ENCODE measurements around the gene GABBR2.

The GABBR2 gene

GRCh38 chr9:98625728-98626127, 83.0 kb downstream of the GABBR2 start:
- DNase-seq, result no peak

DNA sequence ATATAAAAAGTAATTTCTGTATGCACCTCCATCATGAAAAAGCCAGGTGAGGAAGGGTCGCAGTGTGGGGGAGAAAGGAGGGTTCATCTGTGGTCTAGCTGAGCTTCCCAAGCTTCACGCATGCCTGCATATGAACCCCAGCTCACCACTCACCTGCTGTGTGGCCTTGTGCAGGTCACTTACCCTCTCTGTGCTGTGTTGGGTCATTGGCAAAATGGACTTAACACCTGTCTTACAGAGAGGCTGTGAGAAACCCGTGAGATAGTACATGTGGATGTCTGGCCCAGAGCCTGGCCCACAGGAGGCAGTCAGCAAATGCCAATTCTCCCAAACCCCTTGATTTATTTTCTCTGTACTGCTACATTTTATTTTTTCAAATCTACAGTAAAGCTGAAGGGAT, 88.9 kb downstream of the GABBR2 start:
- DNase-seq, result no peak

DNA sequence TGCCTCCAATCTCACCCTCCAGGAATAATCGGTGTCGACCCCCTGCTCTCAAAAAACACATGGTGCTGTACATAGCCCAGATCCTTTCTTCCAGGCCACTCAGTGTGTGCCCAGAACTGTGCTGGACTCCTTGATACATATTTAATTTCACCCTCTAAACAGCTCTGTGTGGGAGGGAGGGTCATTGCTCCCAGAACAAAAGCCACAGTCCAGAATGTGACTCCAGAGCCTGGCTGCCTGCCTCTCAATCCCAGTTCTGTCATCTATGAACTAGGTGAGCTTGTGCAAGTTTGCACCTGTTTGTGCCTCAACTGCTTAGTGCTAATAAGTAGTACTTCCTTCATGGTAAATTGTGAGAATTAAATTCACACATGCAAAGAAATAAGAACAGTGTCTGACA, 93.1 kb downstream of the GABBR2 start:
- DNase-seq, result no peak

DNA sequence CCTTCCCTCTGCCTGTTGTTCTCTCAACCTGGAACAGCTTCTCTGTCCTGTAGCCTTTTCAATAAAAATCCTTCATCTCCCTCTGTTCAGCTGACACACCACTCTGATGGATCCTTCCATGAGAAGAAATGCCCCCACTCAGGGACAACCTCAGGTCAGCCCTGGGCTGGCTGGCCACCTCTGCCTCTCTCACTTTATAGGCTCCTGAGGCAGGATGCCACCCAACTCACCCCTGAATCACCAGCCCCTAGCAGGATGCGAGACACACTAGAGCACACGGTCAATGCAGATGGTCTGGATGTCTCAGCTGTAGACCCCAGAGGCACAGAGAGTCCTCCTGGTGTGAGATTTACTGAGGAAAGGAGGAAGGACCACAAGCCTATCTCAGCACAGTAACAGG, 93.8 kb downstream of the GABBR2 start:
- DNase-seq, result no peak

DNA sequence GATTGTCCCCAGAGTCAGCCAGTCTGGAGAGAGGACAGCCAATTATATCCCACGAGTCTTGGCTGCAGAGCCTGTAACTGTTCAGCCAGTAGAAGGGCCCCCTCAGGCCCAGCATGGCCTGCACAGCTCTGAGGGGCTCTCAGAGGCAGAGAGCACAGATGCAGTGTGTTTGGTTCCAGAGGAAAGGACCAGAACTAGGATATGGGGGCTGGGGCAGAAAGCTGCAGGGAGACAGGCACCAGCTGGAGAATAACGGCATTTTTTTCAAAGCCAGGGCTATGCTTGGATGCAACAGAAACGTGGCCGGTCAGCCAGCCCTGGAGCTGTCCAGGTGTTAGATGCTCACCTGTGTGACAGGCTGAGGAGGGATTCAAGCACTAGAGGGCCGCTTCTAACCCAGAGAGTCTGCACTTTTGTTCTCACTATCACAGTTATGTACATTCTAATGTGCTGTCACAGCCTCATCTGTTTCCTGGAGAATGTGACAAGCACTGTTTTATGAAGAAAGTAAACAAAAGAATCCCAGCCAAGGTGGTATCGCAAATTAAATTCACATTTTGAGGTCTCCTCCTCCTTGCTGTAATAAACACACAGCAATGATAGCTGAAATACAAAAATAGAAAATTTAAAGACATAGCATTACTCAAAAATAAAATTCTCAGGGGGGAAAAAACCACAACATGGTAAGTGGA, 96.5 kb downstream of the GABBR2 start:
- DNase-seq, result no peak

DNA sequence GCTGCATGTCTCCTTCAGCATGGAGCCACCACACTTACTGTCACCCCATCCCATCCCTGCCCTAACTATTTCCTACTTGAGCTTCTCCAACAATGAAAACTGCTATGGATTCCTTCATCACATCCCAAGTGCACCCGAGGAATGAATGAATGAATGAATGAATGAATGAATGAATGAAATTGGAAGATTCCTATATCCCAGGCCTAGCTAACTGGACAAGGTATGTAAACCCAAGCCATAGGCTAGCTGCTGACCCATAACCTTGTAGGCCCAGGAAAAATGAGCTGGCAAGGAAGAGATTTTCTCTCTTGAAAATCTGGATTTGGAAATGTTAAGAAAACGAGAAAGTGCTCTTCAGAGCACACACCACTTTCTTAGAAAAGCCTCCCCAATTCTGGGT, 97.4 kb downstream of the GABBR2 start:
- no peak for DNase-seq

- DNase-seq, result no peak
Observed at GRCh38 chr9:98610711-98611110, 98.0 kb downstream of the GABBR2 start.

DNA sequence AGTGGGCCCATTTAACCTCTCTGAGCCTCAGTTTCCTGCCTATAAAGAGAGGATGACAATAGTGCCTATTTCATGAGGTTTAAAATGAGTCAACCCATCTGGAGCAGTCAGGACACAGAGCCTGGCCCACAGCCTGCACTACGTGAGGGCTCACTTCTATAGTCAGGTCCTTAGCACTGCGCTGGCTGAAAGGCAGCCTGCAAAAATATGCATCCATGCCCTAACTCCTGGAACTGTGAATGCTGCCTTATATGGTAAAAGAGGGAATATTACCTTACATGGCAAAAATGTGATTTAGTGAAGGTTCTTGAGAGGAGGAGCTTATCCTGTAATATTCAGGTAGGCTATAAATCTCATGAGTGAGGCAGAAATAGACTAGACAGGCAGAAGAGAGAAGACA, 98.5 kb downstream of the GABBR2 start:
- DNase-seq, result no peak

DNA sequence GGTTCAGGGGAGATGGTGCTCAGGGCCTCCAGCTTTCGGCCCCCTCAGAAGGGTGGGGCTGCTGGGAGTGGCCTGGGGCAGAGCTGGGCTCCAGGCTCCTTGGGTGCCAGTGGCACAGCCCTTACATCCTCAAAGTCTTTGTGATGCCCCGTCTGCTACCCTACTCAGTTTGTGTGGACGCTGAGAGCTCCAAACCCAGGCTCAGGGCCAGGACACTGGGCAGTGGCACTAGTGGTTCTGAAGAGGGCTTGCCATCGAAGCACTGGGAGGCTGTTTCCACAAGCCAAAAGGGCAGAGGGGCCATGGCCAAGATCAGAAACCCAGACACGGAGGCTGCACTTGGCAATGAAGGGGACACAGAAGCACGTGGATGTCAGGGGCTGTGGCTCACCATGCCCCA, 99.1 kb downstream of the GABBR2 start:
- DNase-seq, result no peak

DNA sequence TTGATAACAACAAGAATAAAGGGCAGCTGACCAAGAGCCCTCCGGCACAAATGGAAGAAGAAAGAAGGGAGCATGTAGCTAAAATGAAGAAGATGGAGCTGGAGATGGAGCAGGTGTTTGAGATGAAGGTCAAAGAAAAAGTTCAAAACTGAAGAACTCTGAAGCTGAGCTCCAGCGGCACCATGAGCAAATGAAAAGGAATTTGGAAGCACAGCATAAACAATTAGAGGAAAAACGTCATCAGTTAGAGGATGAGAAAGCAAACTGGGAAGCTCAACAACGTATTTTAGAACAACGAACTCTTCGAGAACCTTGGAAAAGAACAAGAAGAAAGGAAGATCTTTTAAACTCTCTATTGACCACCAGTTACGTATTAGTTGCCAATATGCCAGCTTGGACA, 100.9 kb downstream of the GABBR2 start:
- no peak for DNase-seq

DNA sequence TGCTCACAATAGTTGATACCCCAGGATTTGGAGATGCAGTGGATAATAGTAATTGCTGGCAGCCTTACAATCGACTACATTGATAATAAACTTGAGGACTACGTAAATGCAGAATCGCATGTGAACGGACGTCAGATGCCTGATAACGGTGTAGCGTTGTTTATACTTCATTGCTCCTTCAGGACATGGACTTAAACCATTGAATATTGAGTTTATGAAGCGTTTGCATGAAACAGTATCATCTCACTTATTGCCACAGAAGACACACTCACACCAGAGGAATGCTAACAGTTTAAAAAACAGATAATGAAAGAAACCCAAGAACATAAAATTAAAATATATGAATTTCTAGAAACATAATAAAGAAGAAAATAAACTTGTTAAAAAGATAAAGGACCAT, 101.6 kb downstream of the GABBR2 start:
- no peak for DNase-seq

- DNase-seq, result no peak
Observed at GRCh38 chr9:98606730-98607129, 102.0 kb downstream of the GABBR2 start.

GRCh38 chr9:98605116-98605515, 103.6 kb downstream of the GABBR2 start:
- DNase-seq, result no peak

DNA sequence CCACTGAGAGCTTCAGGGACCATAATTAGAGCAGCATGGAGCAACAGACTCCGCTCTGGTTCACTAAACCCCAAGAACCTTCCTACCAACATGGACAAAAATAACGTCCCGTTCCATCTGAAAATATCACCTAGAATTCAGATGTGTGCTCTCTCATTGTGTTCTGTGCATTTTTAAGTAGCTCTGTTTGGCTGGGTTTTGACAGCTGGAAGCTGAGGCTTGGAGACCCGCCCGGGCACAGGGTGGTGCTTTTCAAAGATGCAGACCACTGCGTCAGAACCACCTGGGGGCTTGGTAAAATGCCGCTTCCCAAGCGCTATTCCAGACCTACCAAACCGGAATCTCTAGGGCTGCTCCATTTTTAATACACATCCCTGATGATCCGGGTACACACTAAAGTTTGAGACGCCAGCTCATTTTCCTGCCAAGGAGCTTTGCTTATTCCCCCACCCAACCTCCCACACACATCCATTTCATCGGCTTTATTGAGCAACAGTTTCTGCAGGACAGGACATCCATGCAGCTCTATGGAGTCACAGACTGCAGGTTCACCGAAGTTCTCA, 104.8 kb downstream of the GABBR2 start:
- no peak for DNase-seq

GRCh38 chr9:98602839-98603500, 105.8 kb downstream of the GABBR2 start:
- no peak for DNase-seq

- no peak for DNase-seq
Observed at GRCh38 chr9:98600631-98601030, 108.1 kb downstream of the GABBR2 start.

DNA sequence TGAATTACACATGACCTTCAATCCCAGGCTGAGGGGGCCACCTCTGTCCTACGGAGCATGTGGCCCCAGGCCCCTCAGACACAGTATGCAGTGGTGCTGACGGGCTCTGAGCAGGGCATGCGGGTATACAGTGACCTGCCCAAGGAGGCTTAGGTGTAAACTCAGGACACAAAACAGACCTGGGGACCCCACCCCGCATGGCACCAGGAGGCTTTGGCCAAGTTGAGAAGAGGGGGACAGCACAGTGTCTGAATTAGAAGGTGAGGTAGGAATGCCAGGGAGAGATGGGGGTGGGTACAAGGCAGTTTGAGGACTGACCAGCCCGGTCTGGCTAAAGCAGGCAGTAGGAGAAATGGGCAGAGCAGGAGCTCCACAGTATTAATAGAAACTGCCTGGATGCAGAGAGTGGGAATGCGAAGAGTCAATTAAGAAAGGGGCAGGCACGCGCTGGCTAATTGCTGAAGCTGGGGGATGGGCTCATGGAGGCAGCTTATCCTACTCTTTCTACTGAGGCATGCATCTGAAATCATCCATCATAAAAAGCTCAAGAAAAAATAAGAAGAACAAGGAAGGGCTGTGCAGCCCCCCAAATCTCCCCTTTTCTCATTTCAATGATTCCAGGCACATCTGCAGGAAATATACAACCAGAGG, 109.0 kb downstream of the GABBR2 start:
- DNase-seq, result no peak

- no peak for DNase-seq
Observed at GRCh38 chr9:98598861-98599260, 109.9 kb downstream of the GABBR2 start.

- DNase-seq, result no peak
Observed at GRCh38 chr9:98597236-98597771, 111.4 kb downstream of the GABBR2 start.

- DNase-seq, result no peak
Observed at GRCh38 chr9:98596486-98596885, 112.2 kb downstream of the GABBR2 start.

DNA sequence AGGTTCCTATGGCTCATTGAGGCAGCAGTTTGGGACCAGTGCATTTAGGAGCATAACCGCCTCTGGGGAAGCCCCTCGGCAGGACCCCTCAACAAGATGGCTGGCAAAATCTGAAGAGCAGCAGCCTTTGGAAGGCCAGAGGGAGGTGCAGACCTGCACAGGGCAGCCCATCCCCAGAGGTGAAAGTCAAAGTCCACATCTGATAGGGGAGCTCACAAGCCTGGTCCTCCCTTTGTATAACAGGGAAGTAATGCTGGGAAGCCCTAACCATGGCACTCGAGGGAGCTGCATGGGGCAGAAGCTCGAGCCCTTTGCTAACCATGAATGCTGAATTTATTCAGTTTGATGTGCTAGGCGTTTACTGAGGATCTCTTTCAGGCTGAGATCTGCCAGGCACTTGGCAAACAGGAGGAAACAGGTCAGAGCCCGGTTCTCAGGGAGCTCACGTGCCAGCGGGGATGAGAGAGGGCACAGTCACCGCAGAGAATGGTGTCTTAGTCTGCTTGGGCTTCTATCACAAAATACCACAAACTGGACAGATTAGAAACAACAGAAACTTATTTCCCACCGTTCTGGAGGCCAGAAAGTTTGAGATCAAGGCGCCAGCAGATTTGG, 114.1 kb downstream of the GABBR2 start:
- no peak for DNase-seq

DNA sequence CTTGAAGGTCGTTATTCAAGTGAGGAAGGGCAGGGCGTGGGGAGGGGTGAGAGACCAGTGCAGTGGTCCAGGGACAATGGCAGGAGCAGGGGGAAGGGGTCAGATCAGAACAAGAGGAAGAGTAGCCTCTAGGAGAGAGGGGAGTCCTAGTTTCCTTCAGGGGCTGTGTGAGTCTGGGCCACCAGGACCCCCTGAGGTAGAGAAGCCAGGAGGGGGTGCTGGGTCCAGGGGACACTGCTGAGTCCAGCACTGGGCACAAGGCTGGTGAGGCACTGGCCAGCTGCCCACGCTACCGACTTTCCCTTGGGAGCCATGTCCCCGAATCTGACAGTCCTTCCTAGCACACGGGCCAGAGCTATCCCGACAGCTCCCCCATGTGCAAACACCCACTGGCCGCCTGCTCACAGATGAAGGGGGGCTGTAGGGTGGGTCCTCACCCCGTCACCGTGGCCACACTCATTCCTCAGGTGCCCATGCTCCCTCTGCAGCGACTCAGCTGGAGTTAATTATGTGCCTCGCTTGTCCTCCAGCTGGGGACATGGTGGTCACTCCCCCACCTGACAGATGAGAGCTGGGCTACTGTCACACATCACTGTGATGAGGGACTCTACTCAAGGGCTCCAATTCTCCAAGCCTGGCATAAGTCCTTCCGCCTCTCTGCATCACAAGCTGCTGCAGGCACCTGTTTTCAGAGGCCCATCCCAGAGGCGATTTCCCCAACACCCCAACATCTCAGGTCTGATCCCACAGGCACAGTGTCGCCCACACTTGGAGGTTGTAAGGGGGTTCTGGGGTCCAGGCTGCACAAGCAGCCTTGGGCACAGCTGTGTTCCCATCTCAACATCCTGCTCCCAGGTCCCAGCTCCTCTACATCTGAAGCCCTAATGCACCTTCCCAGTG, 115.1 kb downstream of the GABBR2 start:
- no peak for DNase-seq

Measured in CD4-positive, alpha-beta T cell treated with Interleukin-4 for 1 hour (primary cell).